ENCODE measurements around the gene GPC4.

GPC4 gene

DNA sequence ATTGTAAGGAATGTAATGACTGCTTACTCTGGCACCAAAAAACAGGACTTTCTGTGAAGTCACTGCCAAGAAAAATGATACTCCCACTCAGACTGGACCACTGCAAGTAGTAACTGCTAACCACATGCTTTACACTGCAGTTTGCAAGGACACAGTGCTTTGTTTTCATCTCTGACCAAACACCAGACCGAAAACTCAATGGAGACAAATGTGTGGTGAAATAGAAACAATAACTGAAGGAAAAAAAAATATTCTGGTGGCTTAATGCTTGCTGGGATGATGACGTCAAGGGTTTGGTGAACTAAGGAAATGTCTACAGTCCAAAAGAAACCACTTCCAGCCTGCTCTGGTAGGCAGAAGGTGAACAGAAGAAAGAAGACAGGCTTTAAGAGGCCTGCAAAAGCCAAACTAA, 13.2 kb downstream of the GPC4 start:
- TF ChIP-seq, protein P1, sequence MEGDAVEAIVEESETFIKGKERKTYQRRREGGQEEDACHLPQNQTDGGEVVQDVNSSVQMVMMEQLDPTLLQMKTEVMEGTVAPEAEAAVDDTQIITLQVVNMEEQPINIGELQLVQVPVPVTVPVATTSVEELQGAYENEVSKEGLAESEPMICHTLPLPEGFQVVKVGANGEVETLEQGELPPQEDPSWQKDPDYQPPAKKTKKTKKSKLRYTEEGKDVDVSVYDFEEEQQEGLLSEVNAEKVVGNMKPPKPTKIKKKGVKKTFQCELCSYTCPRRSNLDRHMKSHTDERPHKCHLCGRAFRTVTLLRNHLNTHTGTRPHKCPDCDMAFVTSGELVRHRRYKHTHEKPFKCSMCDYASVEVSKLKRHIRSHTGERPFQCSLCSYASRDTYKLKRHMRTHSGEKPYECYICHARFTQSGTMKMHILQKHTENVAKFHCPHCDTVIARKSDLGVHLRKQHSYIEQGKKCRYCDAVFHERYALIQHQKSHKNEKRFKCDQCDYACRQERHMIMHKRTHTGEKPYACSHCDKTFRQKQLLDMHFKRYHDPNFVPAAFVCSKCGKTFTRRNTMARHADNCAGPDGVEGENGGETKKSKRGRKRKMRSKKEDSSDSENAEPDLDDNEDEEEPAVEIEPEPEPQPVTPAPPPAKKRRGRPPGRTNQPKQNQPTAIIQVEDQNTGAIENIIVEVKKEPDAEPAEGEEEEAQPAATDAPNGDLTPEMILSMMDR (IDR thresholded peaks at IDR 0.05; ENCODE audit: low read length, missing control alignments) = no peak

GRCh38 chrX:133401536-133401935, 13.8 kb downstream of the GPC4 start:
- TF ChIP-seq, protein P1 (IDR thresholded peaks at IDR 0.05; ENCODE audit: low read length, missing control alignments) = no peak
- H3K4me3 ChIP-seq (replicated peaks; ENCODE audit: low read depth, low read length) = no peak overlapping the region
- no peak for DNase-seq (ENCODE audit: low read depth)

More for the DNA sequence above, 13.2 kb downstream of the GPC4 start:
- DNase-seq (ENCODE audit: low read depth) = peak; percentile 52
- H3K4me3 ChIP-seq (replicated peaks; ENCODE audit: low read depth, low read length) = no peak overlapping the region

DNA sequence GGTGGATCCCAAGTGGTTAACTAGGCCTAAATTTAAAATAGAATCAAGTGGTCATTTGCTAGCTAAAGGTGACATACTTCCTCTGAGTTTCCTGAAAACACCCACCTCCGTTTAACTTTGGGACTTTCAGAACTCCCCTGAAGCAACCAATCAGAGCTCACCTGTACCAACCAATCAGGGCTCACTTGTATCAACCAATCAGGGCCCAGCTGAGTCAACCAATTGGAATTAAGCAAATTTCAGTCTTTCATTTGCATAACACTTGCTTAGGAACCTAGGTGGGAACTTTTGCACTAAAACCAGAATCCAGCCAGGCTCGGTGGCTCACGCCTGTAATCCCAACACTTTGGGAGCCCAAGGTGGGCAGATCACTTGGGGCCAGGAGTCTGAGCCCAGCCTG, 15.9 kb downstream of the GPC4 start:
- TF ChIP-seq, protein P1 (IDR thresholded peaks at IDR 0.05; ENCODE audit: low read length, missing control alignments) = no peak
- DNase-seq (ENCODE audit: low read depth) = no peak
- no peak overlapping the region for H3K4me3 ChIP-seq (replicated peaks; ENCODE audit: low read depth, low read length)

GRCh38 chrX:133394765-133395164, 20.5 kb downstream of the GPC4 start:
- no peak overlapping the region for H3K4me3 ChIP-seq (replicated peaks; ENCODE audit: low read depth, low read length)
- TF ChIP-seq, protein P1 (IDR thresholded peaks at IDR 0.05; ENCODE audit: low read length, missing control alignments) = no peak
- DNase-seq (ENCODE audit: low read depth) = no peak

- no peak overlapping the region for H3K4me3 ChIP-seq (replicated peaks; ENCODE audit: low read depth, low read length)
- DNase-seq (ENCODE audit: low read depth) = no peak
- TF ChIP-seq, protein P1 (IDR thresholded peaks at IDR 0.05; ENCODE audit: low read length, missing control alignments) = no peak
These were observed 22.6 kb downstream of the GPC4 start for GRCh38 chrX:133392671-133393070.

DNA sequence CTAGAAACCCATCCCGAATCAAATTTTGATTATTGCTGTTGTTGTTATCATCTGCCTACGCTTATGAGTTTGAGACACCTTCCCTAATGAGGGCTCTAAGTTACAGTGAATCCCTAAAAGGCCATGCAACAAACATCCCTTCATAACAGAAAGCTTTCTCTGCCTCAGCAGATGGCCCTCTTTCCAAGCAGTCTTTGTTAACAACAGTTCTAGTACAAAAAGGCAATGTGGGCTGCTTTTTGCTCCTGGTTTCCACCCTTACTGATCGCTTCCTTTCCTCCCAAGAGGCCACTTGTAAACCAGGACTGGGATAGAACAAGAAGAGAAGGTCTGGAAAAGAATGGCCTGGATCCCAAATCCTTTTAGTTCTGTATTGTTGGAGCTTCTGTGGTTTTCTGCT, 24.2 kb downstream of the GPC4 start:
- DNase-seq (ENCODE audit: low read depth) = no peak
- no peak overlapping the region for H3K4me3 ChIP-seq (replicated peaks; ENCODE audit: low read depth, low read length)
- TF ChIP-seq, protein P1 (IDR thresholded peaks at IDR 0.05; ENCODE audit: low read length, missing control alignments) = no peak

DNA sequence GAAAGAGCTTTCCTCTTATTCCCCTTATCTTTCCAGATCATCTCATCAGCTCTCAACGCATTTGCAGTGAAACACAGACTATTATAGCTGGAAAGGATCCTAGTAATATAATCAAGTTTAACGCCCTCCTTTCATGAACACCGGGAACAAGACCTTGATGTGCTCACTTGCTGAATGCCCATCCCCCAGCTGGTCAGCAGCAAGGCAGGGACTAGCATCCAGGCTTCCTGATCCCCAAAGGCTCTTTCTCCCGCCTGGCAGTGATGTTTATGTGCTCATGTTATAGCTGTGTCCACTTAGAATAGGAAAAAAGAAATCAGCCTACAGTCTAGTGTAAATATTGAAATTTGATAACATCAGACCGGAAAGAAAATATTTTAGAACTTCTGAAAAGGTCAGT, 24.6 kb downstream of the GPC4 start:
- no peak overlapping the region for H3K4me3 ChIP-seq (replicated peaks; ENCODE audit: low read depth, low read length)
- TF ChIP-seq, protein P1 (IDR thresholded peaks at IDR 0.05; ENCODE audit: low read length, missing control alignments) = no peak
- DNase-seq (ENCODE audit: low read depth) = no peak

Data from fibroblast of pulmonary artery (primary cell).